IMR-90 (cell line): ENCODE results near the gene REPIN1. TPM values are rescaled to one million over a fixed set of nuclear protein-coding genes. Genes with fewer than 3 reads are reported as not detected.

Experiments used
- ATAC-seq: fragments of 200-7000 bp; cut with Tn5 transposase; 2 replicates; pipeline ENCODE4 v1.9.1; 2020; ENCODE audit warnings: low read depth, mild to moderate bottlenecking, moderate library complexity
- BruUV-seq: library from RNA; stranded (reverse); fragments of 400-500 nt; replicated peaks from 2 replicates; lab custom pipeline; 2021; lab: Mats Ljungman, UMichigan
- CTCF ChIA-PET: fragments of 300-600 bp; formaldehyde crosslinking; extraction: SDS; loops from one replicate; lab custom pipeline; 2021; ENCODE audit warnings: antibody characterized with exemption; lab: Yijun Ruan, JAX
- POLR2A ChIA-PET: fragments of 300-600 bp; sonication (Branson Sonifier 250); formaldehyde crosslinking; loops from one replicate; lab custom pipeline; 2022; ENCODE audit warnings: antibody characterized with exemption; ENCODE audit not compliant: unreplicated experiment; lab: Charles Lee
- DNase-seq: peaks from one replicate; pipeline ENCODE4 v3.0.0; 2013
- H2AFZ ChIP-seq: replicated peaks from 2 replicates; pipeline ENCODE3; 2013; ENCODE audit warnings: low read length, mild to moderate bottlenecking; ENCODE audit not compliant: poor library complexity
- H2AK5ac ChIP-seq: 2 replicates; pipeline ENCODE4 v1.6.1; 2013; ENCODE audit warnings: low read depth, low read length, inconsistent platforms
- H2AK9ac ChIP-seq: replicated peaks from 2 replicates; pipeline ENCODE3; 2013; ENCODE audit warnings: mild to moderate bottlenecking, low read depth, low read length, moderate library complexity; ENCODE audit not compliant: poor library complexity
- H2BK120ac ChIP-seq: 2 replicates; pipeline ENCODE4 v1.6.1; 2013; ENCODE audit warnings: low read depth, low read length, inconsistent platforms
- H2BK15ac ChIP-seq: 3 replicates; pipeline ENCODE4 v1.6.1; 2013; ENCODE audit warnings: low read depth, low read length, inconsistent platforms
- H2BK20ac ChIP-seq: 2 replicates; pipeline ENCODE4 v1.6.1; 2013; ENCODE audit warnings: low read depth, mild to moderate bottlenecking, inconsistent platforms, low read length, moderate library complexity
- H2BK5ac ChIP-seq: 2 replicates; pipeline ENCODE4 v1.6.1; 2013; ENCODE audit warnings: mild to moderate bottlenecking, low read depth, low read length, inconsistent platforms; ENCODE audit not compliant: poor library complexity, severe bottlenecking
- H3K14ac ChIP-seq: replicated peaks from 2 replicates; pipeline ENCODE4 v1.6.1; 2013; ENCODE audit warnings: low read depth, low read length, inconsistent platforms
- H3K18ac ChIP-seq: 2 replicates; pipeline ENCODE4 v1.6.1; 2013; ENCODE audit warnings: low read depth, low read length, control low read depth
- H3K23ac ChIP-seq: 2 replicates; pipeline ENCODE4 v1.6.1; 2013; ENCODE audit warnings: low read depth, low read length, inconsistent platforms
- H3K27ac ChIP-seq: 2 replicates; pipeline ENCODE4 v1.5.1; 2013; ENCODE audit warnings: mild to moderate bottlenecking, control low read depth, low read length; ENCODE audit not compliant: insufficient read depth
- H3K27me3 ChIP-seq: 2 replicates; pipeline ENCODE4 v1.6.1; 2013; ENCODE audit warnings: low read length; ENCODE audit not compliant: control insufficient read depth, insufficient read depth
- H3K36me3 ChIP-seq: 2 replicates; pipeline ENCODE4 v1.6.1; 2013; ENCODE audit warnings: low read length, mixed read lengths; ENCODE audit not compliant: control insufficient read depth, insufficient read depth
- H3K4ac ChIP-seq: 2 replicates; pipeline ENCODE4 v1.6.1; 2013; ENCODE audit warnings: low read depth, low read length, inconsistent platforms
- H3K4me1 ChIP-seq: 2 replicates; pipeline ENCODE4 v1.6.1; 2013; ENCODE audit warnings: low read length, mixed read lengths; ENCODE audit not compliant: control insufficient read depth, insufficient read depth
- H3K4me2 ChIP-seq: 2 replicates; pipeline ENCODE4 v1.6.1; 2013; ENCODE audit warnings: low read depth, mild to moderate bottlenecking, control low read depth, low read length, moderate library complexity
- H3K4me3 ChIP-seq: 2 replicates; pipeline ENCODE4 v1.5.1; 2013; ENCODE audit warnings: low read depth, mild to moderate bottlenecking, control low read depth, low read length, moderate library complexity; ENCODE audit not compliant: insufficient read depth
- H3K56ac ChIP-seq: 2 replicates; pipeline ENCODE4 v1.6.1; 2013; ENCODE audit warnings: low read length, inconsistent platforms; ENCODE audit not compliant: insufficient read depth; ENCODE audit errors: extremely low read depth
- H3K79me1 ChIP-seq, 2 experiments: 2 replicates each; pipeline ENCODE4 v1.6.1; 2013; ENCODE audit warnings: low read length in 2 of 2, inconsistent platforms in 1 of 2, low read depth in 1 of 2
- H3K9ac ChIP-seq: 2 replicates; pipeline ENCODE4 v1.6.1; 2013; ENCODE audit warnings: low read depth, low read length, control low read depth
- H3K9me1 ChIP-seq: 2 replicates; pipeline ENCODE4 v1.6.1; 2013; ENCODE audit warnings: low read length, inconsistent platforms; ENCODE audit not compliant: insufficient read depth
- H3K9me3 ChIP-seq: 2 replicates; pipeline ENCODE4 v1.6.1; 2013; ENCODE audit warnings: low read length; ENCODE audit not compliant: control insufficient read depth, insufficient read depth
- H4K20me1 ChIP-seq: 2 replicates; pipeline ENCODE4 v1.6.1; 2013; ENCODE audit warnings: low read length, inconsistent platforms; ENCODE audit not compliant: insufficient read depth
- H4K5ac ChIP-seq: 2 replicates; pipeline ENCODE4 v1.6.1; 2013; ENCODE audit warnings: mild to moderate bottlenecking, low read depth, low read length, control low read depth
- H4K8ac ChIP-seq, 2 experiments: 2 replicates each; pipeline ENCODE4 v1.6.1; 2013; ENCODE audit warnings: low read depth in 2 of 2, low read length in 2 of 2, control low read depth in 1 of 2, inconsistent platforms in 1 of 2
- H4K91ac ChIP-seq: 2 replicates; pipeline ENCODE4 v1.6.1; 2013; ENCODE audit warnings: low read depth, low read length, inconsistent platforms; ENCODE audit not compliant: insufficient read depth
- BHLHE40 ChIP-seq: fragments of 150-350 bp; IDR thresholded peaks from 2 replicates; pipeline ENCODE4 v1.6.1; 2016; ENCODE audit warnings: mild to moderate bottlenecking, low read depth, low read length
- CEBPB ChIP-seq: IDR thresholded peaks from 2 replicates; pipeline ENCODE4 v1.6.1; 2012; ENCODE audit warnings: low read depth, low read length, improper control_type of control experiment
- CHD1 ChIP-seq: IDR thresholded peaks from 2 replicates; pipeline ENCODE4 v1.6.1; 2012; ENCODE audit warnings: low read depth, low read length, improper control_type of control experiment
- CTCF ChIP-seq: conservative IDR thresholded peaks from 2 replicates; pipeline ENCODE4 v1.5.1; 2012; ENCODE audit warnings: mild to moderate bottlenecking, low read depth, low read length, improper control_type of control experiment
- ELK1 ChIP-seq: fragments of 150-350 bp; IDR thresholded peaks from 2 replicates; pipeline ENCODE4 v1.6.1; 2016; ENCODE audit warnings: low read depth, mild to moderate bottlenecking, low read length, moderate library complexity, borderline replicate concordance
- FOS ChIP-seq: fragments of 150-350 bp; IDR thresholded peaks from 2 replicates; pipeline ENCODE4 v1.6.1; 2016; ENCODE audit warnings: low read depth, low read length
- MAFK ChIP-seq: IDR thresholded peaks from 2 replicates; pipeline ENCODE4 v1.6.1; 2012; ENCODE audit warnings: low read depth, low read length, improper control_type of control experiment
- MAZ ChIP-seq: IDR thresholded peaks from 2 replicates; pipeline ENCODE4 v1.6.1; 2012; ENCODE audit warnings: low read depth, mild to moderate bottlenecking, low read length, improper control_type of control experiment, moderate library complexity, borderline replicate concordance
- MXI1 ChIP-seq: IDR thresholded peaks from 2 replicates; pipeline ENCODE4 v1.6.1; 2012; ENCODE audit warnings: low read depth, mild to moderate bottlenecking, low read length, moderate library complexity, borderline replicate concordance
- NFE2L2 ChIP-seq: fragments of 150-350 bp; IDR thresholded peaks from 2 replicates; pipeline ENCODE4 v1.6.1; 2016; ENCODE audit warnings: low read depth, mild to moderate bottlenecking, low read length
- POLR2A ChIP-seq: IDR thresholded peaks from 2 replicates; pipeline ENCODE4 v1.6.1; 2012; ENCODE audit warnings: mild to moderate bottlenecking, low read depth, low read length
- RAD21 ChIP-seq: IDR thresholded peaks from 2 replicates; pipeline ENCODE4 v1.6.1; 2012; ENCODE audit warnings: low read length, improper control_type of control experiment
- RCOR1 ChIP-seq: IDR thresholded peaks from 2 replicates; pipeline ENCODE4 v1.6.1; 2012; ENCODE audit warnings: mild to moderate bottlenecking, low read length, improper control_type of control experiment; ENCODE audit not compliant: insufficient replicate concordance
- RFX5 ChIP-seq: IDR thresholded peaks from 2 replicates; pipeline ENCODE4 v1.8.0; 2012; ENCODE audit warnings: low read depth, mild to moderate bottlenecking, low read length, moderate library complexity
- SMC3 ChIP-seq: fragments of 150-350 bp; IDR thresholded peaks from 2 replicates; pipeline ENCODE4 v1.6.1; 2016; ENCODE audit warnings: low read depth, mild to moderate bottlenecking, antibody characterized with exemption, low read length, moderate library complexity
- USF2 ChIP-seq: fragments of 150-350 bp; IDR thresholded peaks from 2 replicates; pipeline ENCODE4 v1.6.1; 2017; ENCODE audit warnings: mild to moderate bottlenecking, antibody characterized with exemption, low read length, low read depth
- WGBS, 2 experiments: methylation state at CpG; one replicate each; pipeline versions ENCODE4 v1.1.5 to v1.1.7; 2013; ENCODE audit warnings: missing lambda C conversion rate in 2 of 2; ENCODE audit not compliant: insufficient read length in 1 of 2; ENCODE audit errors: extremely low coverage in 2 of 2; 5-methylcytosine and 5-hydroxymethylcytosine counted together
- dilution Hi-C: fragments of 300-500 bp; cut with HindIII; formaldehyde crosslinking; loops from one replicate; pipeline ENCODE4 v1.14.3; 2018; ENCODE audit warnings: low sequenced_read_pairs; ENCODE audit not compliant: unreplicated experiment
- in situ Hi-C: fragments of 300-500 bp; cut with MboI; formaldehyde crosslinking; loops from 3 replicates; pipeline ENCODE4 v1.14.3; 2019; ENCODE audit warnings: low sequenced_read_pairs, inconsistent platforms, mixed read lengths
- intact Hi-C: fragments of 100-400 bp; cut with micrococcal nuclease; formaldehyde crosslinking; loops from 2 replicates; pipeline ENCODE4 v1.10.0; 2022
- polyA plus RNA-seq, 3 experiments: library from polyadenylated mRNA; depleted of rRNA; stranded (reverse); fragments of >200 nt; gene quantifications; 2 replicates each; pipeline ENCODE4 v1.2.3, GENCODE V29; 2012; ENCODE audit warnings: low replicate concordance in 1 of 3
- total RNA-seq: library from RNA; depleted of rRNA; stranded (reverse); fragments of >200 nt; gene quantifications from 2 replicates; pipeline ENCODE4 v1.2.3, GENCODE V29; 2012

REPIN1 gene
- total and polyA plus RNA-seq, 2 of the 4 experiments (the other 2 are of a cell fraction), result 19.4 to 50.6 TPM

- Histone ChIP-seq H4K8ac (no peak overlapping the region), H2BK20ac (no peak overlapping the region), H4K20me1 (no peaks in the 10 kb centered on the region), H3K27ac (no peak overlapping the region), H2AFZ (no peak overlapping the region), H4K91ac (no peak overlapping the region), H3K4me1 (peaks cover 8% of the 10 kb centered on the region; the same call in 1 of the 2 replicates), H3K56ac (no peak overlapping the region), H3K4ac (no peak overlapping the region), H3K79me1 (no peaks in the 10 kb centered on the region), H3K9me3 (peaks cover 16% of the 10 kb centered on the region), H3K4me2 (no peak overlapping the region), H4K5ac (no peak overlapping the region), H3K9me1 (no peaks in the 10 kb centered on the region), H3K14ac (no peak overlapping the region), H3K27me3 (peaks cover 31% of the 10 kb centered on the region), H3K9ac (no peak overlapping the region), H3K36me3 (no peaks in the 10 kb centered on the region), H2AK9ac (no peak overlapping the region), H3K4me3 (no peak overlapping the region), H2BK15ac (no peak overlapping the region), H2BK120ac (no peak overlapping the region), H3K23ac (no peak overlapping the region), H2AK5ac (no peak overlapping the region), H2BK5ac (no peak overlapping the region), H3K18ac (no peak overlapping the region)
- dilution Hi-C loops (no loop called here), in situ Hi-C loops (no loop called here), intact Hi-C loops (no loop called here)
- ChIA-PET CTCF (interaction anchor here (0.7 kb wide), 1 partner anchor 865 kb away, joined by 4 read pairs; no protein-coding TSS in a partner anchor), POLR2A (no interaction called here)
- WGBS, 2 experiments, result no CpG with 5 or more reads among the region's 1 CpG
- ATAC-seq (no peak), DNase-seq (no peak)
- no TSS peak for BruUV-seq
- TF ChIP-seq MAZ (no peak), SMC3 (no peak), RCOR1 (no peak), CTCF (no peak), ELK1 (no peak), USF2 (no peak), NFE2L2 (no peak), MXI1 (no peak), RFX5 (no peak), CHD1 (no peak), FOS (no peak), POLR2A (no peak), CEBPB (no peak), BHLHE40 (no peak), MAFK (no peak), RAD21 (no peak)
These were observed 23.6 kb upstream of the REPIN1 start for GRCh38 chr7:150345012-150345411.
